Keratinocyte (primary cell): ENCODE results near the gene RTP1. TPM values are rescaled to one million over a fixed set of nuclear protein-coding genes. Genes with fewer than 3 reads are reported as not detected.
"Not testable (repeated sequence)": the region's sequence is repeated elsewhere in the genome, so short reads cannot be mapped to it uniquely, and the experiment has no call there.

Experiments
- DNase-seq: peaks from one replicate; pipeline ENCODE4 v3.0.0-alpha.2; 2011; ENCODE audit warnings: low read depth, missing footprints, low spot score
- FAIRE-seq: peaks from 2 replicates; lab custom pipeline; 2011; peaks lifted over from hg19 to GRCh38; lab: Jason Lieb, UNC
- H2AFZ ChIP-seq: 2 replicates; pipeline ENCODE4 v1.6.0; 2012; ENCODE audit warnings: low read length, control low read depth, inconsistent platforms; ENCODE audit not compliant: control insufficient read depth
- H3K27ac ChIP-seq: 2 replicates; pipeline ENCODE4 v1.5.1; 2011; ENCODE audit warnings: low read length; ENCODE audit not compliant: control insufficient read depth, insufficient read depth
- H3K27me3 ChIP-seq: 3 replicates; pipeline ENCODE4 v1.6.0; 2011; ENCODE audit warnings: low read length; ENCODE audit not compliant: control insufficient read depth, insufficient read depth; ENCODE audit errors: extremely low read depth
- H3K36me3 ChIP-seq, 2 experiments: 2 replicates in 1 of 2; 3 replicates in 1 of 2; pipeline ENCODE4 v1.5.1; 2011; ENCODE audit warnings: low read length in 2 of 2, mild to moderate bottlenecking in 1 of 2; ENCODE audit not compliant: control insufficient read depth in 2 of 2, insufficient read depth in 2 of 2; ENCODE audit errors: extremely low read depth in 1 of 2
- H3K4me1 ChIP-seq: 3 replicates; pipeline ENCODE4 v1.5.1; 2011; ENCODE audit warnings: low read length; ENCODE audit not compliant: control insufficient read depth, insufficient read depth; ENCODE audit errors: extremely low read depth
- H3K4me2 ChIP-seq: 3 replicates; pipeline ENCODE4 v1.6.0; 2011; ENCODE audit warnings: low read depth, low read length; ENCODE audit not compliant: control insufficient read depth, insufficient read depth; ENCODE audit errors: extremely low read depth
- H3K4me3 ChIP-seq, 3 experiments: fragments of 200-600 bp in 1 of 3; sonication (generic) in 1 of 3; 2 replicates in 2 of 3; 3 replicates in 1 of 3; pipeline ENCODE4 v1.5.1; 2011 to 2016; ENCODE audit warnings: low read length in 3 of 3, mild to moderate bottlenecking in 3 of 3, control low read depth in 2 of 3, inconsistent platforms in 1 of 3, low read depth in 1 of 3, mixed read lengths in 1 of 3, mixed run types in 1 of 3, moderate library complexity in 1 of 3; ENCODE audit not compliant: control insufficient read depth in 2 of 3, insufficient read depth in 2 of 3; ENCODE audit errors: extremely low read depth in 1 of 3
- H3K79me2 ChIP-seq: 2 replicates; pipeline ENCODE4 v1.6.0; 2012; ENCODE audit warnings: low read length; ENCODE audit not compliant: control insufficient read depth, insufficient read depth
- H3K9ac ChIP-seq: 3 replicates; pipeline ENCODE4 v1.6.0; 2011; ENCODE audit warnings: low read length; ENCODE audit not compliant: control insufficient read depth, insufficient read depth; ENCODE audit errors: extremely low read depth
- H3K9me1 ChIP-seq: 3 replicates; pipeline ENCODE4 v1.6.0; 2011; ENCODE audit warnings: low read length; ENCODE audit not compliant: control insufficient read depth, insufficient read depth; ENCODE audit errors: extremely low read depth
- H3K9me3 ChIP-seq: 2 replicates; pipeline ENCODE4 v1.5.1; 2012; ENCODE audit warnings: low read depth, low read length; ENCODE audit not compliant: control insufficient read depth
- H4K20me1 ChIP-seq: 3 replicates; pipeline ENCODE4 v1.6.0; 2011; ENCODE audit warnings: low read length; ENCODE audit not compliant: control insufficient read depth, insufficient read depth; ENCODE audit errors: extremely low read depth
- EZH2 ChIP-seq: IDR thresholded peaks from one replicate; pipeline ENCODE4 v1.6.1; 2012; ENCODE audit warnings: inconsistent platforms, mild to moderate bottlenecking, low read length, moderate library complexity
- dilution Hi-C: fragments of 300-500 bp; cut with MboI; formaldehyde crosslinking; loops from one replicate; pipeline ENCODE4 v1.7.0; 2020; ENCODE audit warnings: low sequenced_read_pairs; ENCODE audit not compliant: extremely low pct_ligation_motif_present
- polyA plus RNA-seq, 5 experiments: library from polyadenylated mRNA; depleted of rRNA in 3 of 5; stranded (reverse) in 3 of 5; stranded (forward) in 1 of 5; unstranded in 1 of 5; fragments of >200 nt; gene quantifications; 1 replicate in 1 of 5; 2 replicates in 3 of 5; 3 replicates in 1 of 5; pipeline versions ENCODE4 v1.2.1 to v1.2.3, GENCODE V29; 2011 to 2012; ENCODE audit warnings: missing spikeins in 2 of 5, low read depth in 1 of 5, low replicate concordance in 1 of 5
- TF ChIP-seq, protein P1 (sequence below), 3 experiments: IDR thresholded peaks in 1 of 3; conservative IDR thresholded peaks in 1 of 3; optimal IDR thresholded peaks in 1 of 3; 2 replicates in 2 of 3; 3 replicates in 1 of 3; pipeline versions ENCODE3 to v1.5.1; 2011; ENCODE audit warnings: low read length in 3 of 3, mild to moderate bottlenecking in 3 of 3, moderate library complexity in 2 of 3, control low read depth in 1 of 3, inconsistent platforms in 1 of 3; ENCODE audit not compliant: insufficient read depth in 2 of 3; ENCODE audit errors: extremely low read depth in 1 of 3

RTP1 gene
- polyA plus RNA-seq, 1 donor (not counting 4 experiments of a cell fraction or from before 2014, with no cell fraction given), result not detected

DNA sequence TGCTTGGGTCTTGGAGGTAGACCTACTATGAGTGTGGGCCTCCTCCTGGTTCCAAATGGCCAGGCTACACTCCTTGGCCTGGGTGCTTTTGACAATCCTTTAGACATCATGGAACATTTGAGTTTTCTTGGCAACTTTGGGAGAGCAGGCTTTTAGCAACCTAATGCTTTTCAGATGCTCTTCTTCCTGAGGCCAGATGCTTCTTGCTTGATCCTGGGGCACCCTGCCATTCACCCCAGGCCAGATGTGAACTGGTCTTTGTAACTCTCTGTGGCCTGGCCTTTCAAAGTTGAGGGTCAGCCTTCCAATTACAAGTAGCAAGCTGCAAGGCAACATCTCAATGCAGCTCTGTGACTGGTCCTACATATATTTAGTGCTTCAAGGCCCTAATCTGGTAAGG is 40.5 kb downstream of the RTP1 start:
- Histone ChIP-seq H3K27ac (no peak overlapping the region), H3K9me3 (no peaks in the 10 kb centered on the region), H3K79me2 (no peaks in the 10 kb centered on the region), H3K4me2 (no peak overlapping the region), H3K36me3 (no peaks in the 10 kb centered on the region), H3K9me1 (no peaks in the 10 kb centered on the region), H3K4me3 (no peak overlapping the region), H2AFZ (no peak overlapping the region), H4K20me1 (no peaks in the 10 kb centered on the region), H3K4me1 (no peaks in the 10 kb centered on the region), H3K27me3 (peaks cover 4% of the 10 kb centered on the region), H3K9ac (no peak overlapping the region)
- dilution Hi-C loops, result no loop called here
- FAIRE-seq, result no peak
- no peak for TF ChIP-seq EZH2
- TF ChIP-seq, protein P1, sequence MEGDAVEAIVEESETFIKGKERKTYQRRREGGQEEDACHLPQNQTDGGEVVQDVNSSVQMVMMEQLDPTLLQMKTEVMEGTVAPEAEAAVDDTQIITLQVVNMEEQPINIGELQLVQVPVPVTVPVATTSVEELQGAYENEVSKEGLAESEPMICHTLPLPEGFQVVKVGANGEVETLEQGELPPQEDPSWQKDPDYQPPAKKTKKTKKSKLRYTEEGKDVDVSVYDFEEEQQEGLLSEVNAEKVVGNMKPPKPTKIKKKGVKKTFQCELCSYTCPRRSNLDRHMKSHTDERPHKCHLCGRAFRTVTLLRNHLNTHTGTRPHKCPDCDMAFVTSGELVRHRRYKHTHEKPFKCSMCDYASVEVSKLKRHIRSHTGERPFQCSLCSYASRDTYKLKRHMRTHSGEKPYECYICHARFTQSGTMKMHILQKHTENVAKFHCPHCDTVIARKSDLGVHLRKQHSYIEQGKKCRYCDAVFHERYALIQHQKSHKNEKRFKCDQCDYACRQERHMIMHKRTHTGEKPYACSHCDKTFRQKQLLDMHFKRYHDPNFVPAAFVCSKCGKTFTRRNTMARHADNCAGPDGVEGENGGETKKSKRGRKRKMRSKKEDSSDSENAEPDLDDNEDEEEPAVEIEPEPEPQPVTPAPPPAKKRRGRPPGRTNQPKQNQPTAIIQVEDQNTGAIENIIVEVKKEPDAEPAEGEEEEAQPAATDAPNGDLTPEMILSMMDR (optimal IDR thresholded peaks at IDR 0.05 in 1 of 3, IDR thresholded peaks at IDR 0.05 in 1 of 3, conservative IDR thresholded peaks at IDR 0.05 in 1 of 3; ENCODE audit: extremely low read depth in 1 of 3, insufficient read depth in 2 of 3, low read length in 3 of 3), result no peak
- no peak for DNase-seq

GRCh38 chr3:187238239-187238638 is 41.0 kb downstream of the RTP1 start:
- FAIRE-seq, result no peak
- Histone ChIP-seq H3K27me3 (peaks cover 4% of the 10 kb centered on the region), H3K9me3 (no peaks in the 10 kb centered on the region), H3K4me2 (no peak overlapping the region), H3K4me3 (no peak overlapping the region), H3K79me2 (no peaks in the 10 kb centered on the region), H3K4me1 (no peaks in the 10 kb centered on the region), H3K9ac (no peak overlapping the region), H4K20me1 (no peaks in the 10 kb centered on the region), H3K36me3 (no peaks in the 10 kb centered on the region), H3K9me1 (no peaks in the 10 kb centered on the region), H2AFZ (no peak overlapping the region), H3K27ac (no peak overlapping the region)
- TF ChIP-seq, protein P1 (optimal IDR thresholded peaks at IDR 0.05 in 1 of 3, IDR thresholded peaks at IDR 0.05 in 1 of 3, conservative IDR thresholded peaks at IDR 0.05 in 1 of 3; ENCODE audit: extremely low read depth in 1 of 3, insufficient read depth in 2 of 3, low read length in 3 of 3), result no peak
- TF ChIP-seq EZH2, result no peak
- no peak for DNase-seq
- dilution Hi-C loops, result no loop called here

- H4K20me1 ChIP-seq, H3K4me2 ChIP-seq, H2AFZ ChIP-seq, DNase-seq, H3K27me3 ChIP-seq, FAIRE-seq, H3K79me2 ChIP-seq, H3K27ac ChIP-seq, H3K4me1 ChIP-seq, H3K9ac ChIP-seq, H3K9me1 ChIP-seq, dilution Hi-C loops, H3K4me3 ChIP-seq, H3K9me3 ChIP-seq, H3K36me3 ChIP-seq: not testable (repeated sequence)
These were observed 41.5 kb downstream of the RTP1 start for GRCh38 chr3:187238835-187239234.
